Nephron (organoid): Measurements from ENCODE around the gene HIPK2.

Source experiments
- H3K27ac Mint-ChIP-seq, 3 experiments: 2 replicates each; pipeline ENCODE4 v1.8.0; 2020; ENCODE audit warnings: mixed read lengths in 3 of 3, mild to moderate bottlenecking in 2 of 3, moderate library complexity in 1 of 3
- H3K27me3 Mint-ChIP-seq: 2 replicates; pipeline ENCODE4 v1.8.0; 2021; ENCODE audit warnings: low read depth, mild to moderate bottlenecking, moderate library complexity, mixed read lengths
- H3K36me3 Mint-ChIP-seq: 2 replicates; pipeline ENCODE4 v1.8.0; 2020; ENCODE audit warnings: low read depth, mixed read lengths
- H3K4me1 Mint-ChIP-seq: 2 replicates; pipeline ENCODE4 v1.8.0; 2020; ENCODE audit warnings: mixed read lengths
- H3K4me3 Mint-ChIP-seq, 3 experiments: 2 replicates each; pipeline ENCODE4 v1.8.0; 2020; ENCODE audit warnings: mild to moderate bottlenecking in 3 of 3, mixed read lengths in 3 of 3, moderate library complexity in 2 of 3
- H3K9me3 Mint-ChIP-seq: 2 replicates; pipeline ENCODE4 v1.8.0; 2020; ENCODE audit warnings: mixed read lengths
- CTCF ChIP-seq, 3 experiments: fragments of 200-600 bp; sonication (generic); IDR thresholded peaks; one replicate each; pipeline ENCODE4 v1.5.0; 2021; ENCODE audit warnings: antibody characterized with exemption in 3 of 3; ENCODE audit not compliant: unreplicated experiment in 3 of 3

Gene HIPK2

GRCh38 chr7:139735912-139736595 lies 41.7 kb downstream of the HIPK2 start:
- Mint-ChIP-seq H3K4me3 (no peak overlapping the region), H3K4me1 (peaks cover 41% of the 10 kb centered on the region), H3K27me3 (no peaks in the 10 kb centered on the region), H3K27ac (peak overlapping the region in 1 of 3 experiments; percentile 10), H3K36me3 (peaks cover 43% of the 10 kb centered on the region), H3K9me3 (no peaks in the 10 kb centered on the region)
- TF ChIP-seq CTCF (IDR thresholded peaks at IDR 0.05; ENCODE audit: unreplicated experiment in 3 of 3): no peak

GRCh38 chr7:139735466-139735865 lies 42.3 kb downstream of the HIPK2 start:
- no peaks in the 10 kb centered on the region for H3K9me3 Mint-ChIP-seq
- H3K27me3 Mint-ChIP-seq: no peaks in the 10 kb centered on the region
- peak overlapping the region in 1 of 3 experiments; percentile 10 for H3K27ac Mint-ChIP-seq
- H3K4me3 Mint-ChIP-seq: no peak overlapping the region
- H3K36me3 Mint-ChIP-seq: peaks cover 47% of the 10 kb centered on the region
- H3K4me1 Mint-ChIP-seq: peaks cover 44% of the 10 kb centered on the region
- no peak for TF ChIP-seq CTCF (IDR thresholded peaks at IDR 0.05; ENCODE audit: unreplicated experiment in 3 of 3)

GRCh38 chr7:139734395-139734794 lies 43.4 kb downstream of the HIPK2 start:
- no peaks in the 10 kb centered on the region for H3K9me3 Mint-ChIP-seq
- peaks cover 46% of the 10 kb centered on the region for H3K36me3 Mint-ChIP-seq
- H3K4me1 Mint-ChIP-seq: peaks cover 42% of the 10 kb centered on the region
- no peak for TF ChIP-seq CTCF (IDR thresholded peaks at IDR 0.05; ENCODE audit: unreplicated experiment in 3 of 3)
- H3K27me3 Mint-ChIP-seq: no peaks in the 10 kb centered on the region
- no peak overlapping the region for H3K4me3 Mint-ChIP-seq
- no peak overlapping the region for H3K27ac Mint-ChIP-seq

- Mint-ChIP-seq H3K27ac (no peak overlapping the region), H3K36me3 (peaks cover 52% of the 10 kb centered on the region), H3K27me3 (no peaks in the 10 kb centered on the region), H3K4me3 (no peak overlapping the region), H3K4me1 (peaks cover 42% of the 10 kb centered on the region), H3K9me3 (no peaks in the 10 kb centered on the region)
- no peak for TF ChIP-seq CTCF (IDR thresholded peaks at IDR 0.05; ENCODE audit: unreplicated experiment in 3 of 3)
Measured at GRCh38 chr7:139733751-139734150, 44.0 kb downstream of the HIPK2 start.

GRCh38 chr7:139732471-139733167 lies 45.2 kb downstream of the HIPK2 start:
- TF ChIP-seq CTCF (IDR thresholded peaks at IDR 0.05; ENCODE audit: unreplicated experiment in 3 of 3): no peak
- Mint-ChIP-seq H3K27me3 (no peaks in the 10 kb centered on the region), H3K36me3 (peaks cover 55% of the 10 kb centered on the region)

More at GRCh38 chr7:139732471-139733167, 45.2 kb downstream of the HIPK2 start:
- H3K27ac Mint-ChIP-seq: peak overlapping the region in 1 of 3 experiments; percentile 24
- H3K9me3 Mint-ChIP-seq: no peaks in the 10 kb centered on the region
- H3K4me3 Mint-ChIP-seq: no peak overlapping the region
- H3K4me1 Mint-ChIP-seq: peaks cover 35% of the 10 kb centered on the region
